DMS 273 treated with DMSO at 0.1 percent for 48 hours (cell line): ENCODE results near the gene SPTBN1.

ENCODE experiments used
- DNase-seq: peaks from one replicate; lab custom pipeline; 2025; lab: John Stamatoyannopoulos, UW

SPTBN1 gene

GRCh38 chr2:54610700-54611099 is 154.6 kb downstream of the SPTBN1 start:
- no peak for DNase-seq

- DNase-seq = no peak
These were observed 155.9 kb downstream of the SPTBN1 start for GRCh38 chr2:54611830-54612545.

DNA sequence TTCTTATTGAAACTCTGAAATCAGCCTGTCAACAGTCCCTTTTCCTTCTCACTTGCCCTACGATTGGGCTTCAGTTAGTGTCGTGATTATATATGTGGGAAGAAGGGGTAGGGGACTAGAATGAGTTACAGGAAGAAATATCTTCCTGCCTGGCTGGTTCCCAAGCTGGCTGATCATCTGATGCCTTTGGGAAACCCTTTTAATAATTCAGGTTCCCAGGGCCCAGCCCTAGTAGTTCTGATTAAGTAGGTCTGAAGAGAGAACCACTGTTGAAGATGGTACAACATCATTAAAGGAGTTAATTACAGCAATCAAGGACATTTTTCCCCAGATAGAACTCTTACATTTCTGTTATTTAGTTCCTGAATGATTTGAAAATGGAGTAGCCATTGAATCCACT is 157.3 kb downstream of the SPTBN1 start:
- DNase-seq = no peak

- DNase-seq = no peak
These were observed 157.7 kb downstream of the SPTBN1 start for GRCh38 chr2:54613794-54614257.

GRCh38 chr2:54614819-54615218 is 158.7 kb downstream of the SPTBN1 start:
- DNase-seq = no peak

DNA sequence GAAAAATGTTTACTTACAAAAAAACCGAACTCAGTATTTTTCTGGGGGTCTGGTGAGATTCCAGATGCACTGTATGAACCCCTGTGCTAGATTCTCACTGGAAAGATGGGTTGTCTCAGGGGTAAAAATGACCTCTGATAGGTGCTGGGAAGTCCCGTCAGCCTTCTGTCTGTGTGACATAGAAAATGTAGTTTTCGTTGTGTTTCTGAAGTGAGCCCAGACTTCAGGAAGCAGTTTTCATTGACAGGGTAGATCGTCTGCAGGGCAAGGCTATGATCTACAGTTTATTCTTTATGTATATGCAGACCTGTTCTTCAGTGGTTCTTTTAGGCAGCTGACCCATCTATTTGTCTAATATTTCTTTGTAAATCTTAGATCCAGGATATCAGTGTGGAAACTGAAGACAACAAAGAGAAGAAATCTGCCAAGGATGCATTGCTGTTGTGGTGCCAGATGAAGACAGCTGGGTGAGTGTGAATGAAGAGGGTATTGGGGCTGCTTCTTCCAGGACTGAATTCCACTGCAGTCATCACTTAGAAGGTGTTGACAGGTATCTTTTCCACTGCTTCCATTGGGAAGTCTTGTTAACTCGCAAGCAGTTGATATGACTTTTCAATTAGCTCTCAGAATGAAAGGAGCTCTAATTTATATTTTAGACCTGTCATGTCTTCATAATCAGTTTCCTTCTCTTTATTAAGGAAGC is 159.9 kb downstream of the SPTBN1 start:
- DNase-seq = no peak

GRCh38 chr2:54617409-54617808 is 161.3 kb downstream of the SPTBN1 start:
- DNase-seq = no peak

GRCh38 chr2:54618646-54619565 is 162.8 kb downstream of the SPTBN1 start:
- no peak for DNase-seq

GRCh38 chr2:54619660-54620231 is 163.6 kb downstream of the SPTBN1 start:
- DNase-seq = no peak

DNA sequence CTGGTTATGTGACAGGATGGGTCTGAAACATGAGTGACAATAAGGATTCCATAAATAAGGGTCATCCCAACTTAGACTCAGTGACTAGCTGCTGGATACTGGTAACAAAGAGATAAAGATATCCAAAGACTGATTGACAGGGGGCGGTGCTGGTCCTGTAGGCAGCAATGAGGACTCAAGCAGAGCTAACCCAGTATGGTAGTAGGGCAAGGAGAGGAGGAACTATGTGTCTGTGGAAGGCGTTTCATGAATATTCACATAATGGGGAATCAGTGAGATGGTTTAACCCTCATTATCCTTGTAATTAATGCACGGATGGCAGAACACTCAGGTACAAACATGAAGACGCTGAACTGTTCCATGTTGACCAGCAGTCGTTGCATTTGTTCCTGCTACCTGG is 164.8 kb downstream of the SPTBN1 start:
- no peak for DNase-seq

GRCh38 chr2:54624591-54625071 is 168.5 kb downstream of the SPTBN1 start:
- DNase-seq = no peak

GRCh38 chr2:54626131-54626530 is 170.0 kb downstream of the SPTBN1 start:
- DNase-seq = no peak

GRCh38 chr2:54626884-54627283 is 170.8 kb downstream of the SPTBN1 start:
- no peak for DNase-seq

DNA sequence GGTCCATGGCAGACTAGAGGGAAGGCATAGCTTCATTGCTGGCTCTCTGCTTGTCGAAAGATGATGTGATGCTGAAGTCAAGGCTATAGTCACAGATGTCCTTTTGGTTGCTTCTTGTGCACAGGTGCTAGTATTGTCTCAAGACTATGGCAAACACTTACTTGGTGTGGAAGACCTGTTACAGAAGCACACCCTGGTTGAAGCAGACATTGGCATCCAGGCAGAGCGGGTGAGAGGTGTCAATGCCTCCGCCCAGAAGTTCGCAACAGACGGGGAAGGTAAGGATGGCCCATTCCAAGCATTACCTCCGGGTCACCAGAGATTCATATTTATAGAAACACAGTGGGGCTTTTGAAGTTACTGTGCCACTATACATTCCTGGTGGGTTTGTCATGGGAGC is 171.8 kb downstream of the SPTBN1 start:
- no peak for DNase-seq

GRCh38 chr2:54628418-54628817 is 172.3 kb downstream of the SPTBN1 start:
- no peak for DNase-seq

DNA sequence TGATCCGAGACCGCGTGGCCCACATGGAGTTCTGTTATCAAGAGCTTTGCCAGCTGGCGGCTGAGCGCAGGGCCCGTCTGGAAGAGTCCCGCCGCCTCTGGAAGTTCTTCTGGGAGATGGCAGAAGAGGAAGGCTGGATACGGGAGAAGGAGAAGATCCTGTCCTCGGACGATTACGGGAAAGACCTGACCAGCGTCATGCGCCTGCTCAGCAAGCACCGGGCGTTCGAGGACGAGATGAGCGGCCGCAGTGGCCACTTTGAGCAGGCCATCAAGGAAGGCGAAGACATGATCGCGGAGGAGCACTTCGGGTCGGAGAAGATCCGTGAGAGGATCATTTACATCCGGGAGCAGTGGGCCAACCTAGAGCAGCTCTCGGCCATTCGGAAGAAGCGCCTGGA is 172.8 kb downstream of the SPTBN1 start:
- no peak for DNase-seq

GRCh38 chr2:54629390-54629789 is 173.3 kb downstream of the SPTBN1 start:
- no peak for DNase-seq

DNA sequence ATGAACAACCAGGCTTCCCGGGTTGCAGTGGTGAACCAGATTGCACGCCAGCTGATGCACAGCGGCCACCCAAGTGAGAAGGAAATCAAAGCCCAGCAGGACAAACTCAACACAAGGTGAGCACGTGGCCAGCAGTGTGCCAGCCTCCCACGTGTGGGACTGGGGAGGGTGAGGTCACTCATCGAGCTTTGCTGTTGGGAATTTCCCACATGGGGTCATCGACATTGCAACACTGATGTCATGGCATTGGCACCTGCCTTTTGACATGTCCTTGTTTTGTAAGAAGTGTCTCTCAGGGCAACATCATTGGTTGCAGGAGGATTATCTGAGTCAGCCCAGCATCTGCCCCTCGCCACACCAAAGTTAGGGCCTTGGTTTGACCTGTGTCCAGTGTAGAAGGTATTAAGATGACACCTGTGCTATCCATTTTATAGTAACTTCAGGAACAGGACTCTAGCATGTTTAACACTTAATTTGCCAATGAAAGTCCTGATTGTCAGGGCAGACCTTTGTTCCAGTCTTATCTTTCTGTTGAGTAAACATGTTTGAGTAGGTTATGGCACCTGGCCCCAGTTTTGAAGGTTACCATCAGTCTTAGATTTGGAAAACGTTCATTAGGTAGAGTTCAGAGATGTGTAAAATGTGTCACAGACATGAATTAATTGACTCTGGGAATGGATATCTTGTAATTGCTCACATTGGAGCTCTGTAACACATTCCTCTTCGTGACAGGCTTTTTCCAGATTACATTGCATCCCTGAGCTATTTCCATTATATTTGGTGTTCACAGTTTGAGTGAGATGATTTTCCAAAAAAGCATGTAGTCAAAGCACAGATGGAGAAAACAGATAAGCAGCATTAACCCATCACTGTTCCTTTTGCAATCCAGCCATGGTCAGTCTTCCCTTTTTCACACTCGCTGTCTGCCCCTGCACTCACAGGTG is 174.1 kb downstream of the SPTBN1 start:
- DNase-seq = no peak

DNA sequence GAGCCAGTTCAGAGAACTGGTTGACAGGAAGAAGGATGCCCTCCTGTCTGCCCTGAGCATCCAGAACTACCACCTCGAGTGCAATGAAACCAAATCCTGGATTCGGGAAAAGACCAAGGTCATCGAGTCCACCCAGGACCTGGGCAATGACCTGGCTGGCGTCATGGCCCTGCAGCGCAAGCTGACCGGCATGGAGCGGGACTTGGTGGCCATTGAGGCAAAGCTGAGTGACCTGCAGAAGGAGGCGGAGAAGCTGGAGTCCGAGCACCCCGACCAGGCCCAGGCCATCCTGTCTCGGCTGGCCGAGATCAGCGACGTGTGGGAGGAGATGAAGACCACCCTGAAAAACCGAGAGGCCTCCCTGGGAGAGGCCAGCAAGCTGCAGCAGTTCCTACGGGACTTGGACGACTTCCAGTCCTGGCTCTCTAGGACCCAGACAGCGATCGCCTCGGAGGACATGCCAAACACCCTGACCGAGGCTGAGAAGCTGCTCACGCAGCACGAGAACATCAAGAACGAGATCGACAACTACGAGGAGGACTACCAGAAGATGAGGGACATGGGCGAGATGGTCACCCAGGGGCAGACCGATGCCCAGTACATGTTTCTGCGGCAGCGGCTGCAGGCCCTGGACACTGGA is 174.9 kb downstream of the SPTBN1 start:
- DNase-seq = no peak

DNA sequence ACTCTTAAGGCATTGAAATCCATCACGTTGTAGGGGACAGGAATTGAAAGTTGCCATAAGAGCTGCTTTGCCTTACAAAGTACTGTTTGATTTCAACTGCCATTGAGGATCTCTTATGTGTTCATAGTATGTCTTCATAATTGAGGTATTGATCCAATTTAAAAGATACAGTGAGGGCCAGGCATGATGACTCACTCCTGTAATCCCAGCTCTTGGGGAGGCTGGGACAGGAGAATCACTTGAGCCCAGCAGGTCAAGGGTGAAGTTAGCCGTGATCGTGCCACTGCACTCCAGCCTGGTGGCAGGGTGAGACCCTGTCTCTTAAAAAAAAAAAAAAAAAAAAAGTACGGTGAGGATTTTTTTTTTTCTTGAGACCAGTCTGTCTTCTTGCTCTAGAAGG is 175.6 kb downstream of the SPTBN1 start:
- DNase-seq = no peak
